H1 (cell line): ENCODE measurements around the gene COL6A1. TPM values are rescaled to one million over a fixed set of nuclear protein-coding genes. Genes with fewer than 3 reads are reported as not detected.
A peak's percentile ranks its signal among the peaks of the same experiment; 100 is the strongest.

Source experiments
- CTCF ChIA-PET: fragments of 300-600 bp; sonication (Branson Sonifier 250); formaldehyde crosslinking; loops from one replicate; lab custom pipeline; 2021; ENCODE audit not compliant: partially characterized antibody; lab: Charles Lee
- POLR2A ChIA-PET: fragments of 300-600 bp; sonication (Branson Sonifier 250); formaldehyde crosslinking; loops from one replicate; lab custom pipeline; 2021; ENCODE audit warnings: inconsistent platforms; ENCODE audit not compliant: partially characterized antibody; lab: Charles Lee
- DNase-seq, 2 experiments: peaks; one replicate each; pipeline versions ENCODE4 v3.0.0 to v3.0.0-alpha.2; 2010 to 2022; ENCODE audit warnings: low spot score in 2 of 2, low read depth in 1 of 2, mixed read lengths in 1 of 2
- FAIRE-seq: peaks from 2 replicates; lab custom pipeline; 2011; peaks lifted over from hg19 to GRCh38; lab: Jason Lieb, UNC
- H2AFZ ChIP-seq: 2 replicates; pipeline ENCODE4 v1.8.1; 2012; ENCODE audit warnings: low read length, inconsistent platforms
- H2AK5ac ChIP-seq: 2 replicates; pipeline ENCODE4 v1.6.1; 2013; ENCODE audit warnings: low read depth, low read length
- H2BK120ac ChIP-seq: replicated peaks from 2 replicates; pipeline ENCODE3; 2013; ENCODE audit warnings: low read depth, low read length, inconsistent platforms
- H2BK12ac ChIP-seq: 2 replicates; pipeline ENCODE4 v1.6.1; 2013; ENCODE audit warnings: low read depth, low read length
- H2BK15ac ChIP-seq: 2 replicates; pipeline ENCODE4 v1.6.1; 2013; ENCODE audit warnings: low read length
- H2BK20ac ChIP-seq: 2 replicates; pipeline ENCODE4 v1.6.1; 2013; ENCODE audit warnings: low read length
- H2BK5ac ChIP-seq: 2 replicates; pipeline ENCODE4 v1.6.1; 2013; ENCODE audit warnings: low read depth, low read length
- H3K14ac ChIP-seq: 2 replicates; pipeline ENCODE4 v1.6.1; 2013; ENCODE audit warnings: inconsistent platforms; ENCODE audit not compliant: insufficient read length
- H3K18ac ChIP-seq: 2 replicates; pipeline ENCODE4 v1.6.1; 2013; ENCODE audit warnings: low read length; ENCODE audit errors: extremely low read depth
- H3K23ac ChIP-seq: 2 replicates; pipeline ENCODE4 v1.6.1; 2013; ENCODE audit warnings: inconsistent platforms; ENCODE audit not compliant: insufficient read length
- H3K23me2 ChIP-seq: 2 replicates; pipeline ENCODE4 v1.6.1; 2013; ENCODE audit warnings: low read depth, low read length
- H3K27ac ChIP-seq: 2 replicates; pipeline ENCODE4 v1.6.1; 2011; ENCODE audit warnings: low read depth, low read length, inconsistent platforms
- H3K27me3 ChIP-seq, 4 experiments: replicated peaks in 1 of 4; 1 replicate in 1 of 4; 2 replicates in 3 of 4; pipeline versions ENCODE4 v1.6.1 to v1.8.1; 2011 to 2013; ENCODE audit warnings: low read length in 3 of 4, mild to moderate bottlenecking in 3 of 4, inconsistent platforms in 2 of 4, mixed read lengths in 2 of 4, moderate library complexity in 1 of 4; ENCODE audit not compliant: control insufficient read depth in 3 of 4, insufficient read depth in 3 of 4; ENCODE audit errors: extremely low read depth in 1 of 4
- H3K36me3 ChIP-seq, 4 experiments: 2 replicates each; pipeline versions ENCODE4 v1.6.1 to v1.8.1; 2011 to 2013; ENCODE audit warnings: mild to moderate bottlenecking in 4 of 4, low read length in 3 of 4, moderate library complexity in 2 of 4, control low read depth in 1 of 4, inconsistent platforms in 1 of 4; ENCODE audit not compliant: insufficient read depth in 4 of 4, control insufficient read depth in 2 of 4
- H3K4ac ChIP-seq: replicated peaks from 2 replicates; pipeline ENCODE3; 2013; ENCODE audit warnings: low read length, low read depth, mixed read lengths, inconsistent platforms; ENCODE audit not compliant: insufficient read length
- H3K4me1 ChIP-seq, 4 experiments: replicated peaks in 1 of 4; 1 replicate in 1 of 4; 2 replicates in 3 of 4; pipeline versions ENCODE4 v1.6.1 to v1.8.1; 2011 to 2013; ENCODE audit warnings: low read length in 3 of 4, inconsistent platforms in 2 of 4, mixed read lengths in 1 of 4; ENCODE audit not compliant: insufficient read depth in 4 of 4, control insufficient read depth in 3 of 4
- H3K4me2 ChIP-seq, 2 experiments: 2 replicates each; pipeline versions ENCODE4 v1.6.1 to v1.8.1; 2011 to 2013; ENCODE audit warnings: low read depth in 2 of 2, low read length in 2 of 2, control low read depth in 1 of 2, inconsistent platforms in 1 of 2, mild to moderate bottlenecking in 1 of 2; ENCODE audit not compliant: insufficient read depth in 1 of 2
- H3K4me3 ChIP-seq, 4 experiments: fragments of 200-600, 300-600 bp in 1 of 4; sonication (generic), shearing (Covaris generic), sonication (Bioruptor Twin) in 1 of 4; 2 replicates each; pipeline versions ENCODE4 v1.5.1 to v1.8.1; 2011 to 2016; ENCODE audit warnings: low read length in 4 of 4, low read depth in 3 of 4, control low read depth in 2 of 4, inconsistent platforms in 2 of 4, mild to moderate bottlenecking in 2 of 4, mixed read lengths in 1 of 4, moderate library complexity in 1 of 4; ENCODE audit not compliant: insufficient read depth in 2 of 4; ENCODE audit errors: extremely low read depth in 1 of 4
- H3K56ac ChIP-seq: replicated peaks from 2 replicates; pipeline ENCODE3; 2013; ENCODE audit warnings: low read depth, mild to moderate bottlenecking, mixed read lengths, low read length, inconsistent platforms; ENCODE audit not compliant: insufficient read length
- H3K79me1 ChIP-seq: 2 replicates; pipeline ENCODE4 v1.6.1; 2013; ENCODE audit warnings: low read depth, low read length, control low read depth
- H3K79me2 ChIP-seq, 2 experiments: 2 replicates each; pipeline versions ENCODE4 v1.6.1 to v1.8.1; 2012 to 2013; ENCODE audit warnings: low read length in 2 of 2, mild to moderate bottlenecking in 2 of 2, inconsistent platforms in 1 of 2; ENCODE audit not compliant: insufficient read depth in 2 of 2, control insufficient read depth in 1 of 2
- H3K9ac ChIP-seq, 4 experiments: replicated peaks in 1 of 4; 1 replicate in 1 of 4; 2 replicates in 3 of 4; pipeline versions ENCODE4 v1.6.1 to v1.8.1; 2011 to 2013; ENCODE audit warnings: low read depth in 3 of 4, low read length in 3 of 4, control low read depth in 2 of 4, mild to moderate bottlenecking in 2 of 4, moderate library complexity in 2 of 4, inconsistent platforms in 1 of 4; ENCODE audit errors: extremely low read depth in 1 of 4
- H3K9me3 ChIP-seq, 2 experiments: 2 replicates each; pipeline versions ENCODE4 v1.6.1 to v1.8.1; 2012 to 2013; ENCODE audit warnings: mild to moderate bottlenecking in 2 of 2, moderate library complexity in 2 of 2, control low read depth in 1 of 2, inconsistent platforms in 1 of 2, low read depth in 1 of 2, low read length in 1 of 2, mixed read lengths in 1 of 2; ENCODE audit not compliant: insufficient read depth in 2 of 2
- H4K20me1 ChIP-seq, 2 experiments: replicated peaks in 1 of 2; 2 replicates each; pipeline versions ENCODE3 to v1.8.1; 2011 to 2013; ENCODE audit warnings: inconsistent platforms in 2 of 2, low read length in 2 of 2, mild to moderate bottlenecking in 1 of 2; ENCODE audit not compliant: insufficient read depth in 2 of 2, control insufficient read depth in 1 of 2
- H4K5ac ChIP-seq: 2 replicates; pipeline ENCODE4 v1.6.1; 2013; ENCODE audit warnings: low read length, low read depth, mixed read lengths, inconsistent platforms; ENCODE audit not compliant: insufficient read length
- H4K8ac ChIP-seq: 2 replicates; pipeline ENCODE4 v1.8.0; 2013; ENCODE audit warnings: mild to moderate bottlenecking, moderate library complexity, low read length, inconsistent platforms; ENCODE audit not compliant: insufficient read depth; ENCODE audit errors: extremely low read depth
- H4K91ac ChIP-seq: replicated peaks from 2 replicates; pipeline ENCODE3; 2013; ENCODE audit warnings: low read length, mixed read lengths, inconsistent platforms; ENCODE audit not compliant: insufficient read length
- MAX ChIP-seq: IDR thresholded peaks from 2 replicates; pipeline ENCODE4 v1.6.1; 2012; ENCODE audit warnings: inconsistent platforms
- NRF1 ChIP-seq: IDR thresholded peaks from 2 replicates; pipeline ENCODE4 v1.6.1; 2011; ENCODE audit warnings: mild to moderate bottlenecking, low read depth, low read length, improper control_type of control experiment
- TAF7 ChIP-seq: optimal IDR thresholded peaks from 2 replicates; pipeline ENCODE3; 2011; ENCODE audit warnings: low read depth, mild to moderate bottlenecking, inconsistent platforms, low read length, moderate library complexity, borderline replicate concordance
- TCF12 ChIP-seq: IDR thresholded peaks from 2 replicates; pipeline ENCODE4 v1.6.1; 2011; ENCODE audit warnings: low read depth, mild to moderate bottlenecking, low read length
- WGBS, 2 experiments: shearing (Covaris generic) in 1 of 2; methylation state at CpG; one replicate each; pipeline versions ENCODE4 v1.1.6 to v1.1.7; 2013 to 2015; ENCODE audit warnings: low lambda C conversion rate in 2 of 2, mixed read lengths in 2 of 2, inconsistent platforms in 1 of 2, low coverage in 1 of 2, missing lambda C conversion rate in 1 of 2; ENCODE audit not compliant: insufficient replicate concordance in 2 of 2, insufficient coverage in 1 of 2, insufficient read length in 1 of 2; ENCODE audit errors: extremely low coverage in 1 of 2, missing lambda C conversion rate in 1 of 2; 5-methylcytosine and 5-hydroxymethylcytosine counted together
- polyA plus RNA-seq, 7 experiments: library from polyadenylated mRNA; depleted of rRNA in 3 of 7; stranded (reverse) in 5 of 7; unstranded in 2 of 7; fragments of >200 nt in 5 of 7; fragments of 200-250 nt in 2 of 7; gene quantifications; 1 replicate in 5 of 7; 2 replicates in 1 of 7; 4 replicates in 1 of 7; pipeline versions ENCODE4 v1.2.1 to v1.2.3, GENCODE V29; 2011 to 2013; ENCODE audit warnings: missing spikeins in 2 of 7, mixed read lengths in 2 of 7
- total RNA-seq: library from RNA; stranded (reverse); fragmentation: NEBNext Ultra II Directional; extraction: Animal tissue kit (Norgen Biotek cat#: 25700); gene quantifications from 2 replicates; pipeline ENCODE4 v1.2.1, GENCODE V29; 2021

COL6A1 gene
- total and polyA plus RNA-seq, 2 of the 8 experiments (the other 6 are each of a cell fraction or from before 2014, with no cell fraction given): 100 to 115 TPM

GRCh38 chr21:46048926-46049889, 67.6 kb downstream of the COL6A1 start:
- Histone ChIP-seq H3K9me3 (peaks cover 0 to 3% of the 10 kb centered on the region in 2 experiments; a peak in 1 of 4 replicates), H4K91ac (peak overlapping the region; percentile 99), H3K4me3 (no peak overlapping the region), H4K8ac (no peak overlapping the region; the same call in 1 of the 2 replicates), H2AFZ (peak overlapping the region; percentile 55; the same call in 1 of the 2 replicates), H3K27ac (no peak overlapping the region; the same call in 1 of the 2 replicates), H3K23me2 (peaks cover 10% of the 10 kb centered on the region; the same call in 1 of the 2 replicates), H4K5ac (no peak overlapping the region), H3K18ac (peak overlapping the region; percentile 62; the same call in 1 of the 2 replicates), H2BK12ac (peak overlapping the region; percentile 92; the same call in 1 of the 2 replicates), H4K20me1 (no peaks in the 10 kb centered on the region), H3K9ac (no peak overlapping the region), H3K27me3 (0 out of 7 replicates have a peak, but pooled peaks cover 0 to 2% (median 0%) of the 10 kb centered on the region in 4 experiments), H2BK20ac (peak overlapping the region; percentile 90; the same call in 1 of the 2 replicates), H3K4me1 (peaks cover 0 to 19% (median 5%) of the 10 kb centered on the region in 4 experiments; a peak in 6 of 7 replicates), H2BK5ac (peak overlapping the region; percentile 90; the same call in 1 of the 2 replicates), H2BK120ac (peak overlapping the region; percentile 80), H2BK15ac (no peak overlapping the region), H3K4me2 (peak overlapping the region in 1 of 2 experiments; percentile 13; a peak in 1 of 4 replicates), H3K79me2 (no peaks in the 10 kb centered on the region), H3K23ac (no peak overlapping the region), H3K79me1 (no peaks in the 10 kb centered on the region), H3K14ac (no peak overlapping the region), H3K56ac (no peak overlapping the region), H3K4ac (no peak overlapping the region), H2AK5ac (no peak overlapping the region; the same call in 1 of the 2 replicates), H3K36me3 (no peaks in the 10 kb centered on the region)
- DNase-seq: peak in 1 of 2 experiments; percentile 47
- no peak for FAIRE-seq
- WGBS, 2 experiments: 81% methylated on average over 27 of the region's 27 CpGs; no CpG with 5 or more reads in 1 of the 2 experiments
- CTCF ChIA-PET: interaction anchor here (0.6 to 1.1 kb wide), 2 partner anchors 80 to 1658 kb away, joined by 3 to 4 read pairs; no protein-coding TSS in a partner anchor
- POLR2A ChIA-PET: interaction anchor here (0.8 kb wide), 1 partner anchor 45 kb away, joined by 3 read pairs; no protein-coding TSS in a partner anchor
- TF ChIP-seq TCF12: 0 out of 2 replicates have a peak, but pooled peaks have one; percentile 54
- TF ChIP-seq TAF7: no peak
- TF ChIP-seq NRF1: no peak
- peak; percentile 41; the same call in 1 of the 2 replicates for TF ChIP-seq MAX
